Peyer's patch (tissue), 4 donors: Measurements from ENCODE around the gene NME9. TPM values are rescaled to one million over a fixed set of nuclear protein-coding genes. Genes with fewer than 3 reads are reported as not detected.

Experiments used
- DNase-seq, 3 donors: peaks; one replicate each; pipeline ENCODE4 v3.0.0-alpha.2; 2017 to 2019
- H3K27ac ChIP-seq, 4 donors: fragments of 200-600 bp; sonication (generic); one replicate each; pipeline ENCODE4 v1.5.1; 2016 to 2019
- H3K27me3 ChIP-seq, 2 donors: fragments of 200-600 bp; sonication (generic); one replicate each; pipeline ENCODE4 v1.5.1; 2019
- H3K36me3 ChIP-seq, 3 donors: fragments of 200-600 bp; sonication (generic); one replicate each; pipeline ENCODE4 v1.5.1; 2016 to 2019
- H3K4me1 ChIP-seq, 4 donors: fragments of 200-600 bp; sonication (generic); one replicate each; pipeline ENCODE4 v1.5.1; 2016 to 2019
- H3K4me3 ChIP-seq, 4 donors: fragments of 200-600 bp; sonication (generic); 1 replicate in 3 of 4; 2 replicates in 1 of 4; pipeline ENCODE4 v1.5.1; 2016 to 2019; ENCODE audit warnings: mild to moderate bottlenecking in 1 of 4
- H3K9me3 ChIP-seq, 4 donors: fragments of 200-600 bp; sonication (generic); one replicate each; pipeline ENCODE4 v1.5.1; 2016 to 2019; ENCODE audit warnings: mild to moderate bottlenecking in 1 of 4
- POLR2A ChIP-seq, 2 donors: fragments of 450-650 bp; IDR thresholded peaks; one replicate each; pipeline ENCODE4 v1.5.1; 2017; ENCODE audit warnings: antibody characterized with exemption in 2 of 2, mild to moderate bottlenecking in 2 of 2, moderate library complexity in 2 of 2
- total RNA-seq, 4 donors: library from RNA; depleted of rRNA; stranded (reverse); fragments of >200 nt; gene quantifications; one replicate each; pipeline ENCODE4 v1.1.0, GENCODE V29; 2016
- TF ChIP-seq, protein P1 (sequence below), 6 experiments: fragments of 450-650 bp in 4 of 6; fragments of 200-600 bp in 2 of 6; sonication (generic) in 1 of 6; IDR thresholded peaks; one replicate each; pipeline ENCODE4 v1.5.1; 2017 to 2019; ENCODE audit warnings: antibody characterized with exemption in 6 of 6, mild to moderate bottlenecking in 3 of 6, moderate library complexity in 1 of 6

NME9 gene
- total RNA-seq, 4 donors from 2014 or later = not detected

DNA sequence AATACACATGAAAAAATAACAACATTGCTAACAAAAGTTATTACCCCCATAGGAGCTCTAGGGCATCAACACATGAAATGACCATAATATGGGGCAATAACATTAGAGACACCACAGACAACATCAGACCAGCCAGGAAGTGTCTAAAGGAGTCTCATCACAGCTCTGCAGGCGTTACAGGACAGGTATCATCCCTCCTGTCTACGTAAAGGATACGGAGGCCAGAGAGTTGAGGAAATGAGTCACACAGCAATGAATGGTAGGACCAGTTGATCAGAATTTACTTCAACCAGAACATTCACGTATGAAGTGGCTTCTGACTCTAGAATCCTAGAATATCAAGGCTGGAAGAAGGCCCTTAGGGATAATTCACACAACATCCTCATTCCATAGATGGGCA lies 1.8 kb downstream of the NME9 start:
- Histone ChIP-seq H3K9me3 (no peaks in the 10 kb centered on the region), H3K4me1 (peaks cover 0 to 10% (median 3%) of the 10 kb centered on the region in 4 donors), H3K27me3 (no peaks in the 10 kb centered on the region), H3K36me3 (no peaks in the 10 kb centered on the region), H3K27ac (no peak overlapping the region), H3K4me3 (no peak overlapping the region)
- TF ChIP-seq POLR2A (IDR thresholded peaks at IDR 0.05) = no peak
- TF ChIP-seq, protein P1, sequence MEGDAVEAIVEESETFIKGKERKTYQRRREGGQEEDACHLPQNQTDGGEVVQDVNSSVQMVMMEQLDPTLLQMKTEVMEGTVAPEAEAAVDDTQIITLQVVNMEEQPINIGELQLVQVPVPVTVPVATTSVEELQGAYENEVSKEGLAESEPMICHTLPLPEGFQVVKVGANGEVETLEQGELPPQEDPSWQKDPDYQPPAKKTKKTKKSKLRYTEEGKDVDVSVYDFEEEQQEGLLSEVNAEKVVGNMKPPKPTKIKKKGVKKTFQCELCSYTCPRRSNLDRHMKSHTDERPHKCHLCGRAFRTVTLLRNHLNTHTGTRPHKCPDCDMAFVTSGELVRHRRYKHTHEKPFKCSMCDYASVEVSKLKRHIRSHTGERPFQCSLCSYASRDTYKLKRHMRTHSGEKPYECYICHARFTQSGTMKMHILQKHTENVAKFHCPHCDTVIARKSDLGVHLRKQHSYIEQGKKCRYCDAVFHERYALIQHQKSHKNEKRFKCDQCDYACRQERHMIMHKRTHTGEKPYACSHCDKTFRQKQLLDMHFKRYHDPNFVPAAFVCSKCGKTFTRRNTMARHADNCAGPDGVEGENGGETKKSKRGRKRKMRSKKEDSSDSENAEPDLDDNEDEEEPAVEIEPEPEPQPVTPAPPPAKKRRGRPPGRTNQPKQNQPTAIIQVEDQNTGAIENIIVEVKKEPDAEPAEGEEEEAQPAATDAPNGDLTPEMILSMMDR (IDR thresholded peaks at IDR 0.05) = no peak
- no peak for DNase-seq

DNA sequence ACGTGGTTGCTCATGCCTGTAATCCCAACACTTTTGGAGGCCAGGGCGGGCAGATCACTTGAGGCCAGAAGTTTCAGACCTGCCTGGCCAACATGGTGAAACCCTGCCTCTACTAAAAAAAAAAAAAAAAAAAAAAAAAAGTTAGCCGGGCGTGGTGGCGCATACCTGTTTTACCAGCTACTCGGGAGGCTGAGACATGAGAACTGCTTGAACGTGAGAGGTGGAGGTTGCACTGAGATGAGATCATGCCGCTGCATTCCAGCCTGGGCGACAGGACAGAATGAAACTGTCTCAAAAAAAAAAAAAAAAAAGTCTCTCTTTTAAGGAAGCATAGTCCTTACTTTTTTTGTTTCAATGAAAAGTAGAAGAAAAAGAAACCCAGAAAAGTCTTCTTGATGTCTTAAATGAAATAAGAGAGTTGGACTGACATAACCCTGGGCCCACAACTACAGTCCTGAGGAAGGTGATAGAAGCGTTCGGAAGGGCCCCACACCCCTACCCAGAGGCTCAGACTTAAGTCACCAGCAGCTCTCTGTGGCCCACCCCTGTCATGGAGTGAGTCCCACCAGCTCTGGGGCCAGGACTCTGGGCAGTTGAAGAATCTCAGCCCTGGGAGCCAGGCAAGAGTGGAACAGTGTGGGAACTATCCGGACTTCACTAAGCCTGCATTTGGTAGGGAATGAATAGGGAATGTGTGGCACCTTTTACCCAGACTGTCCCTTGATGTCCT lies 2.6 kb downstream of the NME9 start:
- no peaks in the 10 kb centered on the region for H3K9me3 ChIP-seq
- H3K4me1 ChIP-seq = peaks cover 0 to 10% (median 3%) of the 10 kb centered on the region in 4 donors
- H3K27ac ChIP-seq = no peak overlapping the region
- DNase-seq = no peak
- H3K27me3 ChIP-seq = no peaks in the 10 kb centered on the region
- H3K36me3 ChIP-seq = no peaks in the 10 kb centered on the region
- TF ChIP-seq, protein P1 (IDR thresholded peaks at IDR 0.05) = no peak
- H3K4me3 ChIP-seq = no peak overlapping the region

DNA sequence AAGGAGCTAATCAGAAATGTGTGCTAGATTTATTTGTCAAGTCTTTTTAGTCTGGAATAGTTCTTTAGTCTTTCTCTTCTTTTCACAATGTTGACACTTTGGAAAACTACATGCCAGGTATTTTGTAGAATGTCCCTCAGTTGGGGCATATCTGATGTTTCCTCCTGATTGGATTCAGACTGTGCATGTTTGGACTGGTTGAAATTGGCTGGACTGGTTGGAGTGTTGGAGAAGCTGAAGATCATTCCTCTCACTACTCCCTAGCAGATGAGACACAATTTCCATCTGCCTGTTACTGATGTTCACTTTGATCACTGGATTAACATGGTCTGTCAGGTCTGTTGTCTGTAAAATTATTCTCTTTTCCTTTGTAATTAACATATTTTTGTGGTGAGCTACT lies 3.7 kb downstream of the NME9 start:
- no peak for DNase-seq
- Histone ChIP-seq H3K27ac (no peak overlapping the region), H3K4me1 (peaks cover 0 to 10% (median 3%) of the 10 kb centered on the region in 4 donors), H3K27me3 (no peaks in the 10 kb centered on the region), H3K4me3 (no peak overlapping the region), H3K9me3 (no peaks in the 10 kb centered on the region), H3K36me3 (no peaks in the 10 kb centered on the region)
- TF ChIP-seq POLR2A (IDR thresholded peaks at IDR 0.05) = no peak
- TF ChIP-seq, protein P1 (IDR thresholded peaks at IDR 0.05) = no peak

DNA sequence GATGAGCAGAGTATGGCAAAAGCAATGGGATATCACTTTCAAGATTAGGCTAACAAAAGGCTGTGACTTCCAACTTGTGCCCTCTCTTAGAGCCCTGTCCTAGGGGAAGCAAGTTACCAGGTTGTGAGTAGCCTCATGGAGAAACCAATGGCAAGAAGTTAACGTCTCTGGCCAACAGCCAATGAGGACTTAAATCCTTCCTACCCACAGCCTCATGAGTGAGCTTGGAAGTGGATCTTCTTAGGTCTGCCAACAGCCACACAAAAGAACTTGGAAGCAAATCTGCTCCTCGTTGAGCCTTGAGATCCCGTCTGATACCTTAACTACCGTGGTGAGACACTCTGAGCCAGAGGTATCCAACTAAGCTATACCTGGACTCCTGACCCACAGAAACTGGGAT lies 5.7 kb downstream of the NME9 start:
- no peak for TF ChIP-seq POLR2A (IDR thresholded peaks at IDR 0.05)
- TF ChIP-seq, protein P1 (IDR thresholded peaks at IDR 0.05) = no peak
- no peak overlapping the region for H3K4me3 ChIP-seq
- DNase-seq = no peak
- H3K27me3 ChIP-seq = no peaks in the 10 kb centered on the region
- H3K36me3 ChIP-seq = no peaks in the 10 kb centered on the region
- H3K27ac ChIP-seq = no peak overlapping the region
- H3K4me1 ChIP-seq = peaks cover 0 to 8% (median 2%) of the 10 kb centered on the region in 4 donors
- no peaks in the 10 kb centered on the region for H3K9me3 ChIP-seq

DNA sequence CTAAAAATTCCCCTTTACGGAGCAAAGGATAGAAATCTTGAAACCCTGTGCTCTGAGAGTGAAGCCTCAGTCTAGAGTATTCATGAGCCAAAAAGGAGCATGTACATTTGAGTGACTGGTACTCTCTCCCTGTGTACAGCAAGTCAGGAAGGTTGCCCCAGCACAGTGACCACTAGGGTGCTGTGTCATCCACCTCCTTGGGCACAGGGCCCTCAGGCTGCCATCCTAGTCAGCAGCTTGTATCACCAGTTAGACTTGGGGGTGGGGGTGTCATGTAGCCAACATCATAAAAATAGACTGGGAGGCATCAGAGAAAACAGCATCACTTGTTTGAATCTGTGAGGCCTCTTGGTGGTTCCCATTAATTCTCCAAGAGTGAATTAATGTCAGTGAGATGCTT lies 12.0 kb downstream of the NME9 start:
- H3K4me1 ChIP-seq = no peaks in the 10 kb centered on the region
- H3K36me3 ChIP-seq = no peaks in the 10 kb centered on the region
- H3K4me3 ChIP-seq = no peak overlapping the region
- no peak for DNase-seq
- TF ChIP-seq, protein P1 (IDR thresholded peaks at IDR 0.05) = no peak
- no peak for TF ChIP-seq POLR2A (IDR thresholded peaks at IDR 0.05)
- H3K27ac ChIP-seq = no peak overlapping the region
- H3K27me3 ChIP-seq = no peaks in the 10 kb centered on the region
- H3K9me3 ChIP-seq = no peaks in the 10 kb centered on the region
